Neuronal stem cell (in vitro differentiated cells): ENCODE results near the gene SCNM1.

ENCODE experiments used
- DNase-seq: peaks from one replicate; pipeline ENCODE4 v3.0.0-alpha.2; 2013; ENCODE audit warnings: low spot score
- H2AFZ ChIP-seq: one replicate; pipeline ENCODE4 v1.6.1; 2013; ENCODE audit warnings: mild to moderate bottlenecking, low read length, inconsistent platforms
- H2AK5ac ChIP-seq: 2 replicates; pipeline ENCODE4 v1.6.1; 2013; ENCODE audit warnings: low read depth, mild to moderate bottlenecking, inconsistent platforms, low read length, moderate library complexity, mixed read lengths
- H2BK120ac ChIP-seq: 2 replicates; pipeline ENCODE4 v1.6.1; 2013; ENCODE audit warnings: low read depth, mild to moderate bottlenecking, inconsistent platforms, low read length, moderate library complexity, mixed read lengths
- H2BK12ac ChIP-seq: one replicate; pipeline ENCODE4 v1.6.1; 2013; ENCODE audit warnings: low read length, inconsistent platforms
- H2BK15ac ChIP-seq: 2 replicates; pipeline ENCODE4 v1.6.1; 2013; ENCODE audit warnings: mild to moderate bottlenecking, low read length, inconsistent platforms, mixed read lengths
- H2BK5ac ChIP-seq: one replicate; pipeline ENCODE4 v1.6.1; 2013; ENCODE audit warnings: inconsistent platforms, mild to moderate bottlenecking, low read length, moderate library complexity
- H3K14ac ChIP-seq: one replicate; pipeline ENCODE4 v1.6.1; 2013; ENCODE audit warnings: low read length, inconsistent platforms
- H3K18ac ChIP-seq: 2 replicates; pipeline ENCODE4 v1.6.1; 2013; ENCODE audit warnings: low read length, inconsistent platforms
- H3K23ac ChIP-seq: 2 replicates; pipeline ENCODE4 v1.6.1; 2013; ENCODE audit warnings: low read depth, mild to moderate bottlenecking, mixed read lengths, low read length, inconsistent platforms; ENCODE audit not compliant: poor library complexity
- H3K27ac ChIP-seq: replicated peaks from 3 replicates; pipeline ENCODE4 v1.5.1; 2013; ENCODE audit warnings: low read length, inconsistent platforms
- H3K27me3 ChIP-seq, 3 experiments: 2 replicates each; pipeline ENCODE4 v1.6.1; 2013; ENCODE audit warnings: low read length in 3 of 3, mild to moderate bottlenecking in 2 of 3, inconsistent platforms in 1 of 3, low read depth in 1 of 3, mixed read lengths in 1 of 3, moderate library complexity in 1 of 3; ENCODE audit not compliant: control insufficient read depth in 3 of 3, insufficient read depth in 3 of 3
- H3K36me3 ChIP-seq, 2 donors: replicated peaks in 1 of 2; 2 replicates each; pipeline ENCODE4 v1.6.1; 2013; ENCODE audit warnings: low read length in 2 of 2; ENCODE audit not compliant: control insufficient read depth in 2 of 2, insufficient read depth in 2 of 2
- H3K4ac ChIP-seq: 2 replicates; pipeline ENCODE4 v1.6.1; 2013; ENCODE audit warnings: inconsistent platforms, mild to moderate bottlenecking, low read length, moderate library complexity
- H3K4me1 ChIP-seq, 2 donors: 1 replicate in 1 of 2; 2 replicates in 1 of 2; pipeline ENCODE4 v1.6.1; 2013; ENCODE audit warnings: low read length in 2 of 2, low read depth in 1 of 2; ENCODE audit not compliant: control insufficient read depth in 2 of 2, insufficient read depth in 1 of 2
- H3K4me2 ChIP-seq: one replicate; pipeline ENCODE4 v1.6.1; 2013; ENCODE audit warnings: mild to moderate bottlenecking, low read length, inconsistent platforms; ENCODE audit not compliant: insufficient read depth, poor library complexity, severe bottlenecking
- H3K4me3 ChIP-seq, 2 donors: 2 replicates each; pipeline ENCODE4 v1.5.1; 2013; ENCODE audit warnings: low read length in 2 of 2, mild to moderate bottlenecking in 2 of 2, inconsistent platforms in 1 of 2, moderate library complexity in 1 of 2
- H3K79me1 ChIP-seq: one replicate; pipeline ENCODE4 v1.6.1; 2013; ENCODE audit warnings: low read depth, mild to moderate bottlenecking, inconsistent platforms, low read length, moderate library complexity
- H3K9ac ChIP-seq: one replicate; pipeline ENCODE4 v1.6.1; 2013; ENCODE audit warnings: mild to moderate bottlenecking, low read depth, low read length, inconsistent platforms; ENCODE audit not compliant: poor library complexity
- H3K9me3 ChIP-seq, 2 donors: replicated peaks in 1 of 2; 2 replicates each; pipeline versions ENCODE3 to v1.6.1; 2013; ENCODE audit warnings: low read length in 2 of 2, mild to moderate bottlenecking in 2 of 2, inconsistent platforms in 1 of 2, low read depth in 1 of 2, mixed read lengths in 1 of 2, moderate library complexity in 1 of 2; ENCODE audit not compliant: control insufficient read depth in 2 of 2, insufficient read depth in 1 of 2
- H4K8ac ChIP-seq: one replicate; pipeline ENCODE4 v1.6.1; 2013; ENCODE audit warnings: low read depth, mild to moderate bottlenecking, inconsistent platforms, low read length, moderate library complexity
- H4K91ac ChIP-seq: one replicate; pipeline ENCODE4 v1.6.1; 2013; ENCODE audit warnings: low read length, low read depth, mild to moderate bottlenecking, inconsistent platforms; ENCODE audit not compliant: poor library complexity
- WGBS, 2 donors: extraction: QIAGEN DNeasy Blood & Tissue Kit; methylation state at CpG; one replicate each; pipeline ENCODE4 v1.1.7; 2013; ENCODE audit warnings: missing lambda C conversion rate in 2 of 2, mixed read lengths in 1 of 2; ENCODE audit not compliant: insufficient read length in 2 of 2, insufficient replicate concordance in 1 of 2; ENCODE audit errors: extremely low coverage in 2 of 2; 5-methylcytosine and 5-hydroxymethylcytosine counted together

SCNM1 gene

GRCh38 chr1:151135433-151136385 is 30.2 kb upstream of the SCNM1 start:
- Histone ChIP-seq H3K4me1 (peaks cover 0 to 8% of the 10 kb centered on the region in 2 donors), H2AK5ac (no peak overlapping the region), H3K9ac (no peak overlapping the region), H2BK5ac (no peak overlapping the region), H2AFZ (no peak overlapping the region), H2BK12ac (no peak overlapping the region), H4K91ac (no peak overlapping the region), H3K9me3 (no peaks in the 10 kb centered on the region), H3K18ac (no peak overlapping the region), H3K36me3 (peaks cover 42 to 79% of the 10 kb centered on the region in 2 donors), H3K27me3 (peaks cover 0 to 27% (median 5%) of the 10 kb centered on the region in 3 experiments), H3K4ac (no peak overlapping the region), H2BK15ac (no peak overlapping the region), H3K79me1 (peaks cover 1% of the 10 kb centered on the region), H2BK120ac (no peak overlapping the region), H3K4me2 (no peak overlapping the region), H3K23ac (no peak overlapping the region), H4K8ac (no peak overlapping the region), H3K4me3 (no peak overlapping the region), H3K27ac (no peak overlapping the region), H3K14ac (no peak overlapping the region)
- no CpG with 5 or more reads among the region's 12 CpGs for WGBS, 2 donors
- DNase-seq: no peak

GRCh38 chr1:151137789-151138188 is 28.2 kb upstream of the SCNM1 start:
- Histone ChIP-seq H3K27me3 (peaks cover 0 to 14% (median 0%) of the 10 kb centered on the region in 3 experiments), H3K27ac (no peak overlapping the region), H2BK5ac (no peak overlapping the region), H3K36me3 (peaks cover 44 to 80% of the 10 kb centered on the region in 2 donors), H2AK5ac (no peak overlapping the region), H4K91ac (no peak overlapping the region), H4K8ac (peak overlapping the region; percentile 82), H3K4me2 (no peak overlapping the region), H3K4me1 (peaks cover 2 to 5% of the 10 kb centered on the region in 2 donors), H3K4me3 (no peak overlapping the region), H2BK120ac (no peak overlapping the region), H2BK12ac (no peak overlapping the region), H3K9me3 (no peaks in the 10 kb centered on the region), H3K14ac (no peak overlapping the region), H3K18ac (no peak overlapping the region), H3K9ac (no peak overlapping the region), H3K4ac (no peak overlapping the region), H2AFZ (no peak overlapping the region), H2BK15ac (no peak overlapping the region), H3K23ac (no peak overlapping the region), H3K79me1 (peaks cover 1% of the 10 kb centered on the region)
- no CpG with 5 or more reads among the region's 7 CpGs for WGBS, 2 donors
- DNase-seq: no peak

- Histone ChIP-seq H3K27me3 (peaks cover 0 to 4% (median 0%) of the 10 kb centered on the region in 3 experiments), H3K27ac (no peak overlapping the region), H4K91ac (no peak overlapping the region), H2AFZ (no peak overlapping the region), H3K14ac (no peak overlapping the region), H3K4me2 (no peak overlapping the region), H3K36me3 (peaks cover 15 to 41% of the 10 kb centered on the region in 2 donors), H3K9ac (peak overlapping the region; percentile 73), H2BK12ac (no peak overlapping the region), H3K18ac (no peak overlapping the region), H2AK5ac (no peak overlapping the region), H2BK15ac (no peak overlapping the region), H3K4me1 (peaks cover 29 to 30% of the 10 kb centered on the region in 2 donors), H2BK5ac (no peak overlapping the region), H3K4me3 (no peak overlapping the region), H3K23ac (no peak overlapping the region), H4K8ac (no peak overlapping the region), H3K79me1 (peaks cover 1% of the 10 kb centered on the region), H3K9me3 (no peaks in the 10 kb centered on the region), H3K4ac (no peak overlapping the region), H2BK120ac (no peak overlapping the region)
- no CpG with 5 or more reads among the region's 5 CpGs for WGBS, 2 donors
- DNase-seq: no peak
Measured at GRCh38 chr1:151142411-151143056, 23.4 kb upstream of the SCNM1 start.

- no peak overlapping the region for H3K18ac ChIP-seq
- no peak overlapping the region for H3K4me2 ChIP-seq
- H3K36me3 ChIP-seq: peaks cover 11 to 36% of the 10 kb centered on the region in 2 donors
- no peak overlapping the region for H3K23ac ChIP-seq
- peaks cover 29 to 33% of the 10 kb centered on the region in 2 donors for H3K4me1 ChIP-seq
- no peak overlapping the region for H2AFZ ChIP-seq
- no peak overlapping the region for H2AK5ac ChIP-seq
- H4K8ac ChIP-seq: no peak overlapping the region
- no peak for DNase-seq
- H2BK120ac ChIP-seq: peak overlapping the region; percentile 16
- no peak overlapping the region for H3K9ac ChIP-seq
- H3K4ac ChIP-seq: no peak overlapping the region
- no peak overlapping the region for H2BK15ac ChIP-seq
- H3K27me3 ChIP-seq: peaks cover 0 to 4% (median 0%) of the 10 kb centered on the region in 3 experiments
- no peak overlapping the region for H4K91ac ChIP-seq
- no peak overlapping the region for H3K14ac ChIP-seq
- no peak overlapping the region for H3K27ac ChIP-seq
- no peak overlapping the region for H2BK5ac ChIP-seq
- H3K79me1 ChIP-seq: peaks cover 1% of the 10 kb centered on the region
- no peaks in the 10 kb centered on the region for H3K9me3 ChIP-seq
- H3K4me3 ChIP-seq: no peak overlapping the region
- no peak overlapping the region for H2BK12ac ChIP-seq
- WGBS, 2 donors: no CpG with 5 or more reads among the region's 7 CpGs
Measured at GRCh38 chr1:151143057-151143435, 22.9 kb upstream of the SCNM1 start.
